Measurements from ENCODE around the gene TENT4B.

GRCh38 chr16:50268352-50268751, 115.2 kb downstream of the TENT4B start:
- TF ChIP-seq, protein P1, sequence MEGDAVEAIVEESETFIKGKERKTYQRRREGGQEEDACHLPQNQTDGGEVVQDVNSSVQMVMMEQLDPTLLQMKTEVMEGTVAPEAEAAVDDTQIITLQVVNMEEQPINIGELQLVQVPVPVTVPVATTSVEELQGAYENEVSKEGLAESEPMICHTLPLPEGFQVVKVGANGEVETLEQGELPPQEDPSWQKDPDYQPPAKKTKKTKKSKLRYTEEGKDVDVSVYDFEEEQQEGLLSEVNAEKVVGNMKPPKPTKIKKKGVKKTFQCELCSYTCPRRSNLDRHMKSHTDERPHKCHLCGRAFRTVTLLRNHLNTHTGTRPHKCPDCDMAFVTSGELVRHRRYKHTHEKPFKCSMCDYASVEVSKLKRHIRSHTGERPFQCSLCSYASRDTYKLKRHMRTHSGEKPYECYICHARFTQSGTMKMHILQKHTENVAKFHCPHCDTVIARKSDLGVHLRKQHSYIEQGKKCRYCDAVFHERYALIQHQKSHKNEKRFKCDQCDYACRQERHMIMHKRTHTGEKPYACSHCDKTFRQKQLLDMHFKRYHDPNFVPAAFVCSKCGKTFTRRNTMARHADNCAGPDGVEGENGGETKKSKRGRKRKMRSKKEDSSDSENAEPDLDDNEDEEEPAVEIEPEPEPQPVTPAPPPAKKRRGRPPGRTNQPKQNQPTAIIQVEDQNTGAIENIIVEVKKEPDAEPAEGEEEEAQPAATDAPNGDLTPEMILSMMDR (IDR thresholded peaks at IDR 0.05), result no peak
- no peak for TF ChIP-seq POLR2A (IDR thresholded peaks at IDR 0.05)
